ENCODE results near the gene EGLN3.
"Not testable (repeated sequence)": the region's sequence is repeated elsewhere in the genome, so short reads cannot be mapped to it uniquely, and the experiment has no call there.

Gene EGLN3

GRCh38 chr14:33985242-33985641 lies 34.4 kb upstream of the EGLN3 start:
- 92% methylated on average over 2 of the region's 2 CpGs for WGBS
- no peak overlapping the region for H3K27ac ChIP-seq (ENCODE audit: low read depth, low read length)
- H3K4me1 ChIP-seq (ENCODE audit: insufficient read depth, low read length): peaks cover 5% of the 10 kb centered on the region; the same call in 1 of the 2 replicates
- H3K4me3 ChIP-seq (ENCODE audit: low read length): no peak overlapping the region
- H3K9me3 ChIP-seq (ENCODE audit: insufficient read depth, low read depth, low read length): peaks cover 10% of the 10 kb centered on the region; the same call in 1 of the 2 replicates
- no peaks in the 10 kb centered on the region for H3K27me3 ChIP-seq (ENCODE audit: insufficient read depth, low read length)
- no peak overlapping the region for H3K9ac ChIP-seq (ENCODE audit: low read depth, low read length)
- H3K36me3 ChIP-seq (ENCODE audit: insufficient read depth, low read length): no peaks in the 10 kb centered on the region

GRCh38 chr14:33979613-33980276 lies 28.9 kb upstream of the EGLN3 start:
- H3K27me3 ChIP-seq (ENCODE audit: insufficient read depth, low read length): no peaks in the 10 kb centered on the region
- H3K9me3 ChIP-seq (ENCODE audit: insufficient read depth, low read depth, low read length): no peaks in the 10 kb centered on the region
- H3K27ac ChIP-seq (ENCODE audit: low read depth, low read length): no peak overlapping the region
- no peaks in the 10 kb centered on the region for H3K4me1 ChIP-seq (ENCODE audit: insufficient read depth, low read length)
- 80% methylated on average over 6 of the region's 7 CpGs for WGBS
- H3K36me3 ChIP-seq (ENCODE audit: insufficient read depth, low read length): no peaks in the 10 kb centered on the region
- no peak overlapping the region for H3K4me3 ChIP-seq (ENCODE audit: low read length)
- H3K9ac ChIP-seq (ENCODE audit: low read depth, low read length): no peak overlapping the region

GRCh38 chr14:33978892-33979612 lies 28.2 kb upstream of the EGLN3 start:
- WGBS: 95% methylated on average over 7 of the region's 8 CpGs
- H3K36me3 ChIP-seq (ENCODE audit: insufficient read depth, low read length): no peaks in the 10 kb centered on the region
- H3K4me1 ChIP-seq (ENCODE audit: insufficient read depth, low read length): no peaks in the 10 kb centered on the region
- H3K4me3 ChIP-seq (ENCODE audit: low read length): no peak overlapping the region
- H3K27ac ChIP-seq (ENCODE audit: low read depth, low read length): no peak overlapping the region
- no peak overlapping the region for H3K9ac ChIP-seq (ENCODE audit: low read depth, low read length)
- H3K9me3 ChIP-seq (ENCODE audit: insufficient read depth, low read depth, low read length): no peaks in the 10 kb centered on the region
- no peaks in the 10 kb centered on the region for H3K27me3 ChIP-seq (ENCODE audit: insufficient read depth, low read length)

- peaks cover 4% of the 10 kb centered on the region; the same call in 1 of the 2 replicates for H3K4me1 ChIP-seq (ENCODE audit: insufficient read depth, low read length)
- 85% methylated on average over 6 of the region's 6 CpGs for WGBS
- no peak overlapping the region for H3K4me3 ChIP-seq (ENCODE audit: low read length)
These were observed 21.8 kb upstream of the EGLN3 start for GRCh38 chr14:33972583-33973081.

GRCh38 chr14:33969846-33970245 lies 19.0 kb upstream of the EGLN3 start:
- H3K4me3 ChIP-seq (ENCODE audit: low read length); H3K9me3 ChIP-seq (ENCODE audit: insufficient read depth, low read depth, low read length); H3K36me3 ChIP-seq (ENCODE audit: insufficient read depth, low read length); H3K27ac ChIP-seq (ENCODE audit: low read depth, low read length); H3K9ac ChIP-seq (ENCODE audit: low read depth, low read length); H3K27me3 ChIP-seq (ENCODE audit: insufficient read depth, low read length): not testable (repeated sequence)
- H3K4me1 ChIP-seq (ENCODE audit: insufficient read depth, low read length): peaks cover 14% of the 10 kb centered on the region
- no CpG with 5 or more reads among the region's 1 CpG for WGBS

More at GRCh38 chr14:33972583-33973081, 21.8 kb upstream of the EGLN3 start:
- H3K27ac ChIP-seq (ENCODE audit: low read depth, low read length): no peak overlapping the region
- H3K27me3 ChIP-seq (ENCODE audit: insufficient read depth, low read length): no peaks in the 10 kb centered on the region
- no peak overlapping the region for H3K9ac ChIP-seq (ENCODE audit: low read depth, low read length)
- no peaks in the 10 kb centered on the region for H3K36me3 ChIP-seq (ENCODE audit: insufficient read depth, low read length)
- H3K9me3 ChIP-seq (ENCODE audit: insufficient read depth, low read depth, low read length): 0 out of 2 replicates have a peak, but pooled peaks cover 6% of the 10 kb centered on the region

GRCh38 chr14:33968722-33969121 lies 17.8 kb upstream of the EGLN3 start:
- H3K27ac ChIP-seq (ENCODE audit: low read depth, low read length): no peak overlapping the region
- no peaks in the 10 kb centered on the region for H3K36me3 ChIP-seq (ENCODE audit: insufficient read depth, low read length)
- H3K27me3 ChIP-seq (ENCODE audit: insufficient read depth, low read length): no peaks in the 10 kb centered on the region
- WGBS: 100% methylated on average over 1 of the region's 1 CpG
- H3K9me3 ChIP-seq (ENCODE audit: insufficient read depth, low read depth, low read length): 0 out of 2 replicates have a peak, but pooled peaks cover 6% of the 10 kb centered on the region
- no peak overlapping the region for H3K4me3 ChIP-seq (ENCODE audit: low read length)
- H3K4me1 ChIP-seq (ENCODE audit: insufficient read depth, low read length): peaks cover 14% of the 10 kb centered on the region
- H3K9ac ChIP-seq (ENCODE audit: low read depth, low read length): no peak overlapping the region

GRCh38 chr14:33967138-33967537 lies 16.3 kb upstream of the EGLN3 start:
- H3K27me3 ChIP-seq (ENCODE audit: insufficient read depth, low read length): no peaks in the 10 kb centered on the region
- 0 out of 2 replicates have a peak, but pooled peaks cover 6% of the 10 kb centered on the region for H3K9me3 ChIP-seq (ENCODE audit: insufficient read depth, low read depth, low read length)
- WGBS: 54% methylated on average over 3 of the region's 4 CpGs
- peaks cover 11% of the 10 kb centered on the region for H3K4me1 ChIP-seq (ENCODE audit: insufficient read depth, low read length)
- H3K27ac ChIP-seq (ENCODE audit: low read depth, low read length): no peak overlapping the region
- H3K4me3 ChIP-seq (ENCODE audit: low read length): no peak overlapping the region
- H3K9ac ChIP-seq (ENCODE audit: low read depth, low read length): no peak overlapping the region
- no peaks in the 10 kb centered on the region for H3K36me3 ChIP-seq (ENCODE audit: insufficient read depth, low read length)

- Histone ChIP-seq H3K4me1 (ENCODE audit: insufficient read depth, low read length) (peaks cover 11% of the 10 kb centered on the region), H3K9me3 (ENCODE audit: insufficient read depth, low read depth, low read length) (0 out of 2 replicates have a peak, but pooled peaks cover 5% of the 10 kb centered on the region), H3K27ac (ENCODE audit: low read depth, low read length) (no peak overlapping the region), H3K4me3 (ENCODE audit: low read length) (no peak overlapping the region), H3K36me3 (ENCODE audit: insufficient read depth, low read length) (no peaks in the 10 kb centered on the region), H3K9ac (ENCODE audit: low read depth, low read length) (no peak overlapping the region), H3K27me3 (ENCODE audit: insufficient read depth, low read length) (no peaks in the 10 kb centered on the region)
- 67% methylated on average over 6 of the region's 6 CpGs for WGBS
These were observed 15.4 kb upstream of the EGLN3 start for GRCh38 chr14:33966276-33966675.

GRCh38 chr14:33964599-33965317 lies 13.9 kb upstream of the EGLN3 start:
- 82% methylated on average over 5 of the region's 6 CpGs for WGBS
- Histone ChIP-seq H3K4me1 (ENCODE audit: insufficient read depth, low read length) (peaks cover 13% of the 10 kb centered on the region), H3K4me3 (ENCODE audit: low read length) (no peak overlapping the region), H3K27ac (ENCODE audit: low read depth, low read length) (no peak overlapping the region), H3K9ac (ENCODE audit: low read depth, low read length) (no peak overlapping the region), H3K9me3 (ENCODE audit: insufficient read depth, low read depth, low read length) (no peaks in the 10 kb centered on the region), H3K27me3 (ENCODE audit: insufficient read depth, low read length) (no peaks in the 10 kb centered on the region), H3K36me3 (ENCODE audit: insufficient read depth, low read length) (no peaks in the 10 kb centered on the region)

- Histone ChIP-seq H3K27me3 (ENCODE audit: insufficient read depth, low read length) (no peaks in the 10 kb centered on the region), H3K4me1 (ENCODE audit: insufficient read depth, low read length) (peaks cover 15% of the 10 kb centered on the region), H3K9ac (ENCODE audit: low read depth, low read length) (no peak overlapping the region), H3K36me3 (ENCODE audit: insufficient read depth, low read length) (no peaks in the 10 kb centered on the region), H3K4me3 (ENCODE audit: low read length) (no peak overlapping the region), H3K9me3 (ENCODE audit: insufficient read depth, low read depth, low read length) (no peaks in the 10 kb centered on the region), H3K27ac (ENCODE audit: low read depth, low read length) (no peak overlapping the region)
- 94% methylated on average over 5 of the region's 5 CpGs for WGBS
These were observed 13.0 kb upstream of the EGLN3 start for GRCh38 chr14:33963892-33964291.

- H3K27me3 ChIP-seq (ENCODE audit: insufficient read depth, low read length); H3K9ac ChIP-seq (ENCODE audit: low read depth, low read length); H3K27ac ChIP-seq (ENCODE audit: low read depth, low read length); H3K9me3 ChIP-seq (ENCODE audit: insufficient read depth, low read depth, low read length); H3K4me3 ChIP-seq (ENCODE audit: low read length); H3K36me3 ChIP-seq (ENCODE audit: insufficient read depth, low read length): not testable (repeated sequence)
- peaks cover 15% of the 10 kb centered on the region for H3K4me1 ChIP-seq (ENCODE audit: insufficient read depth, low read length)
- 65% methylated on average over 5 of the region's 5 CpGs for WGBS
These were observed 11.6 kb upstream of the EGLN3 start for GRCh38 chr14:33962466-33962865.

Measured in HUES64 (cell line).